HepG2 (cell line): ENCODE data around the gene SIAH1. TPM values are rescaled to one million over a fixed set of nuclear protein-coding genes. Genes with fewer than 3 reads are reported as not detected.
A peak's percentile ranks its signal among the peaks of the same experiment; 100 is the strongest.

ENCODE experiments used
- AGO2 ChIP-seq: fragments of 200-400 bp; formaldehyde crosslinking; optimal IDR thresholded peaks from 2 replicates; pipeline ENCODE3; 2017; ENCODE audit warnings: mild to moderate bottlenecking, low read depth, low read length, moderate library complexity
- DMTF1 ChIP-seq: sonication (generic); formaldehyde crosslinking; IDR thresholded peaks from 2 replicates; pipeline ENCODE4 v1.4.0; 2020; ENCODE audit warnings: mild to moderate bottlenecking, missing genetic modification reagents
- DRAP1 ChIP-seq: IDR thresholded peaks from 2 replicates; pipeline ENCODE4 v1.6.1; 2016; ENCODE audit warnings: missing genetic modification reagents, missing compliant biosample characterization
- GRHL1 ChIP-seq: sonication (generic); formaldehyde crosslinking; conservative IDR thresholded peaks from 2 replicates; pipeline ENCODE4 v1.8.0; 2022; ENCODE audit warnings: missing genetic modification reagents
- HNF1A ChIP-seq, 2 experiments: sonication (generic) in 1 of 2; formaldehyde crosslinking in 1 of 2; IDR thresholded peaks; 2 replicates each; pipeline versions ENCODE4 v1.4.0 to v1.6.1; 2016 to 2020; ENCODE audit warnings: borderline replicate concordance in 1 of 2, low read depth in 1 of 2, mild to moderate bottlenecking in 1 of 2, missing genetic modification reagents in 1 of 2
- HNRNPLL ChIP-seq: fragments of 200-400 bp; formaldehyde crosslinking; IDR thresholded peaks from 2 replicates; pipeline ENCODE4 v1.6.1; 2017; ENCODE audit warnings: mild to moderate bottlenecking, low read depth, low read length; ENCODE audit not compliant: poor library complexity, severe bottlenecking
- KDM5B ChIP-seq: sonication (generic); formaldehyde crosslinking; IDR thresholded peaks from 2 replicates; pipeline ENCODE4 v1.4.0; 2020; ENCODE audit warnings: missing genetic modification reagents, mild to moderate bottlenecking, borderline replicate concordance
- SNAPC5 ChIP-seq: sonication (generic); formaldehyde crosslinking; IDR thresholded peaks from 2 replicates; pipeline ENCODE4 v1.8.1; 2023; ENCODE audit warnings: mild to moderate bottlenecking, missing genetic modification reagents, borderline replicate concordance
- SUZ12 ChIP-seq: fragments of 150-350 bp; IDR thresholded peaks from 2 replicates; pipeline ENCODE4 v1.6.1; 2014; ENCODE audit warnings: low read depth, low read length
- TBX2 ChIP-seq: sonication (generic); formaldehyde crosslinking; IDR thresholded peaks from 2 replicates; pipeline ENCODE4 v1.5.0; 2020; ENCODE audit warnings: missing genetic modification reagents, mild to moderate bottlenecking, borderline replicate concordance
- XBP1 ChIP-seq: sonication (generic); formaldehyde crosslinking; IDR thresholded peaks from 2 replicates; pipeline ENCODE4 v1.5.0; 2020; ENCODE audit warnings: missing genetic modification reagents
- ZGPAT ChIP-seq: IDR thresholded peaks from 2 replicates; pipeline ENCODE4 v1.6.1; 2016; ENCODE audit warnings: mild to moderate bottlenecking
- ZIK1 ChIP-seq: sonication (generic); formaldehyde crosslinking; IDR thresholded peaks from 2 replicates; pipeline ENCODE4 v1.5.0; 2020; ENCODE audit warnings: mild to moderate bottlenecking, low read depth, missing genetic modification reagents, borderline replicate concordance
- ZNF550 ChIP-seq: sonication (generic); formaldehyde crosslinking; IDR thresholded peaks from 2 replicates; pipeline ENCODE4 v1.4.0; 2020; ENCODE audit warnings: mild to moderate bottlenecking, missing genetic modification reagents, borderline replicate concordance
- polyA plus RNA-seq, 8 experiments: library from polyadenylated mRNA; depleted of rRNA in 3 of 8; stranded (reverse) in 7 of 8; unstranded in 1 of 8; fragments of >200 nt; fragmentation: Illumina TruSeq in 4 of 8; extraction: Trizol in 4 of 8; gene quantifications; 2 replicates each; pipeline versions ENCODE4 v1.2.1 to v1.2.3, GENCODE V29; 2011 to 2016; ENCODE audit warnings: low read depth in 4 of 8, missing spikeins in 1 of 8, mixed read lengths in 1 of 8; ENCODE audit not compliant: insufficient read depth in 1 of 8
- total RNA-seq, 5 experiments: library from RNA; depleted of rRNA; stranded (reverse); fragments of >200 nt; fragmentation: Illumina TruSeq; extraction: Trizol; gene quantifications; 2 replicates each; pipeline ENCODE4 v1.2.3, GENCODE V29; 2016; ENCODE audit warnings: low read depth in 1 of 5

Gene SIAH1
- total and polyA plus RNA-seq, 2 of the 13 experiments (the other 11 are each of a cell fraction or from before 2014, with no cell fraction given), result 16.0 to 28.6 TPM

- 0 out of 2 replicates have a peak, but pooled peaks have one; percentile 46 for TF ChIP-seq KDM5B (CRISPR knock-in tag)
- no peak for TF ChIP-seq GRHL1 (CRISPR knock-in tag)
- TF ChIP-seq SUZ12, result no peak
- no peak for TF ChIP-seq ZIK1 (CRISPR knock-in tag)
- TF ChIP-seq TBX2 (CRISPR knock-in tag), result peak; percentile 13; the same call in 1 of the 2 replicates
- no peak for TF ChIP-seq ZGPAT (CRISPR knock-in tag)
- no peak for TF ChIP-seq HNRNPLL
- no peak for TF ChIP-seq SNAPC5 (CRISPR knock-in tag)
- TF ChIP-seq HNF1A (IDR thresholded peaks at IDR 0.05; ENCODE audit: low read depth), result no peak
- no peak for TF ChIP-seq HNF1A (CRISPR knock-in tag; IDR thresholded peaks at IDR 0.05; ENCODE audit: borderline replicate concordance)
- TF ChIP-seq DRAP1, result no peak
- TF ChIP-seq DMTF1 (CRISPR knock-in tag), result no peak
- TF ChIP-seq ZNF550, result no peak
- no peak for TF ChIP-seq XBP1
- no peak for TF ChIP-seq AGO2
Observed at GRCh38 chr16:48433116-48433849, 48.1 kb upstream of the SIAH1 start (continued).
